ENCODE results near the gene PPAN.
A peak's percentile ranks its signal among the peaks of the same experiment; 100 is the strongest.

The PPAN gene

DNA sequence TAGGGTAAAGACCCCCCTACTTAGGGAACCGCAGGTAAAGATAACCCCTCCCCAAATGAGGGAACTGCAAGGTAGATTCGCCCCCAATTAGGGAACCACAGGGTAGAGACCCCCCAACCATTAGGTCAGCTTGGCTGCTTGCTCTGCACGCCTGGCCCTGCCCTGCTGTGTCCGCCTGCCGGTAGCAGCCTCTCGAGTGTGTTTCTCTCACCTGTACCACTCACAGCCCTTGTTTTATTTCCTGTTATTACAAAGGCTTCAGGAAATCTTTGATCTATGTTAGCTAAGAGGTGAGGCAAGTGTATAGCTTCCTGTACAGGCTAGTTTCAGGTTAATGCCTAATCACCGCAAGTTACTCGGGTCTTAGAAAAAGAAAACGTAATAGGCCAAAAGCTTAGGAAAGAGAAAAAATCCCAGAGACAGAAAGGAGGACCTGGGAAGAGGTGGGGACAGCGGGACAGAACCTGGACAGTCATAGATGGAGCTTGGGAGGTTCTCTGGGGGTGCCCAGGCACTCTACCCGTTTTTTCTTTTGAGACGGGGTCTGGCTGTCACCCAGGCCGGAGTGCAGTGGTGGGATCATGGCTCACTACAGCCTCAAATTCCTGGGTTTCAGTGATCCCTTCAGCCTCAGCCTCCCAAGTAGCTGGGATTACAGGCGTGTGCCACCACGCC lies 36.7 kb downstream of the PPAN start:
- peak; percentile 88 for DNase-seq

DNA sequence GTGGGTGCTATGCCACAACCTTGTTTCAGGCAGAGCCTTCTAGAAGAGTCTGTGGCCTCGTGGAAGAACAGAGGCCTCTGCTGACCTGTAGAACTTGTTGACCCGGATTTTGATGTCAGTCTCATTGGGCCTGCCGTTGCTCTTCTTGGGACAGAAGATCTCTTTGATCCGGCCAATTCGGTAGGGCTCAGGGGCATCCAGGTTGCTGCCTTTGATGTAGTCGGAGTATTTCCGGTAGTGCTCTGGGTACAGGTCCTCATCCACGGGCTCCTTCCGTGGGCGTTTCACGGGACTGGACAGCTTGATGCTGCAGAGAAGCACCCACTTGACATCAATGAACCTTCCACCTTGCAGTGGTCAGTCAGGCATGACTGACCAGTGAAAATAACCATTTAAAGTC lies 37.5 kb downstream of the PPAN start:
- peak; percentile 39 for DNase-seq

DNA sequence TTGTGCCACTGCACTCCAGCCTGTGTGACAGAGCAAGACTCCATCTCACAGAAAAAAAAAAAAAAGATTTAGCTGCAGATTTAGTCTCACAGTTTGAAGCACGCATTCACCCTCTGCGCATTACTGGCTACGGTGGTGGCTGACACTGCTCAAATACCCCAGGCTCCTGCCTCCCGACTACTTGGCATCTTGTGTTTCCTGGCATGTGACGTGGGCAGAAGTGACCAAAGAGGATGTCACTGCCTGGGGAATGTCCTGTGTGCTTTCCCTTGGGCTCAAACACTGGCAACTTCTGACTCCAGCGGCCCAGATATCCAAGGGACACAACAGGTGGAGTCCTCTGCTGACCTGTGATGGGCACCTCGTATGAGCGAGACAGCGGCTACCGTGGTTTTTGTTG lies 38.2 kb downstream of the PPAN start:
- DNase-seq, result peak; percentile 29

DNA sequence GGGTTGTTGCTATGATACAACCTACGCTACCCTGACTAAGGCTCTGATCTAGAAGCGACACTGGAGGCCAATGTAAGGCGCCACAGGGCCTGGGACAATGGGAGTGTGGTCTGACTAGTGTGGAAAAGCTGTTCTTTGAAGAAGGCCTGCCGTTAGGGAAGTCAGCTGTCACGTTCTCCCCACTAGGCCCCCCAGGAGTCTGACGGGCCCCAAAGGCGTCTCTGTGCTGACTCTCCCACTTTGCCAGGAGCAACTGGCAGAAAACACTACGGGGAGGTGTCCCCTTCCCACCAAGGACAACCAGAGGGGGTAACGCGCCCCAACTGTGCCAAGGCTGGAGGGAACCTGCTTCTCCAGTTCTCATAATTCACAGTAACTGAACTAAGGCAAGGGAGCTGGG lies 38.9 kb downstream of the PPAN start:
- DNase-seq, result peak; percentile 27

DNA sequence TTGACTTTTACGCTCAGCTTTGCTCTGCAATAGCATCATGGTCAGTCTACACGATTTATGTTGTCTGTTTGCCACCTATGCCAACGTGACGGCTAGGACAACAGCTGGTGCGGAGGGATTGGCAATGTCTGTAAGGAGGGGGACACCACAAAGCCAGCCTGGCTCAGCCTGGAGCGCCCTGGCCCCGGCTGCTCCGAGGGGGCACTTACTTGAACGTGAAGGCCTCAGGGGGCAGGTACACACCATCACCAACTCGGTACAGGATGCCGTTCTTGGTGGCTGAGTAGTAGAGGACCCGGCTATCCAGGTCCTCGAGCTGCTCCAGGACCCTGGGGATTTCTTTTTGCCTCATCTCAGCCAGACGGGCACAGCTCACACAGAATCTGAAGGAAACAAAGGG lies 40.0 kb downstream of the PPAN start:
- DNase-seq, result no peak

DNA sequence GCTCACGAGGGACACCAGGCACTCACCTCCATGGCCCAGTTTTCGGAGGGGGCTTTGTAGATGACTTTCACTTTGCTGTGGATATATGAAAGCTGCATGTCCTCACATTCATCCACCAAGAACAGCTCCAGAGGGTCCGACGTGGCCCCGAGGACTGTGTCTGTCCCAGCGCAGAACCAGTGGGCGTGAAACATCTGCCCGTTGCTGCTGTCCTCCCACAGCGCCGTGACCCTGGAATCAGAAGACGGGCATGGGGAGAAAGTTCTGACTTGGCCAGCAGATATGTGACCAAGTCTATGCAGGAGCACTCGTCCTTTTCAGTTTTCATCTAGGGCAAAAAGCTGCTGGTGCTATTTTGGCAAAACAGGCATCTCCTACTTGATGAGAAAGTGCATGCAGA lies 43.3 kb downstream of the PPAN start:
- no peak for DNase-seq

DNA sequence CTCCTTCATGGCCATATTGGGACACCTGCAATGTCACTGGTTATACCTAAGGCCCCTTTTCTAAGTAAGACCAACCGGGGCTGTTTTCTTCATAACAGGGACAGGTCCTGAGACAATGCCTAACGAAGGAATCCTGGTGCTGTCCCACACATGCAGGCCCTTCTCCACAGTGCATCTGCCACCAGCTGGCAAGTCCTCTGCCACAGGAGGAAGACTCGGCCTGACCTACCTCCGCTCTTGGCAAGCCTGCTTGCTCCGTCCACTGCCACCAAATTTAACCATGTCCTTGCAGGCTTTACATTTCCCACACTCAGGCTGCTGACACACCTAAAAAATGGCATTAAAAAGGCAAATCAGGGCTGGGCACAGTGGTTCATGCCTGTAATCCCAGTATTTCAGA lies 45.4 kb downstream of the PPAN start:
- no peak for DNase-seq

DNA sequence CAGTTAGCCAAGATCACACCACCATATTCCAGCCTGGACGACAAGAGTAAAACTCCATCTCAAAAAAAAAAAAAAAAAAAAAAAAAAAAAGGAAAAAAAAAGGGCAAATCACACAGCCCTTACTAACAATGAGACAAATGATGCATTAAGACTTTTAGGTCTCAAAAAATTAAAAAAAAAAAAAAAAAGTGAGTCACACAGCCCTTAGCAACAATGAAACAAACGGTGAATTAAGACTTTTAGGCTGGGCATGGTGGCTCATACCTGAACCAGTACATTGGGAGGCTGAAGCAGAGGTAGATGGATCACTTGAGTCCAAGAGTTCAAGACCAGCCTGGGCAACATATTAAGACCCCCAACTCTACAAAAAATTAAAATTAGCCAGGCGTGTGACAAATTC lies 45.9 kb downstream of the PPAN start:
- DNase-seq, result no peak

DNA sequence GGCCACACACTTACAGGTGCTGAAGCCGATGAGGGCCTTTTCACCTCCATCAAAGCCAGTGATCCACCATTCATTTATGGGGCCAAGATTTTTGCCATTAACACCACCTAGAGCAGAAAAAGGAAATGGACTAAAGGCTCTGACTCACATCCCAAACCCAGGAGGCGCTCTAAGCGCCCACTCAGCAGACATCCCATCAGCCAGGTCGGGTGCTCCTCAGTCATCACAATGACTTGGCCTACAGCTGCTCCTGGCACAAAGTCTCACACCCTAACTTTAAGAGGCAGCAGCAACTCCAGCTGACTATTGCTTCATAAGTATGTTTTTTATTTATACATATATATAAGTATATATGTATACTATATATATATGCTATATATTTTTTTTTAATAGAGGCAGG lies 49.7 kb downstream of the PPAN start:
- DNase-seq, result no peak

DNA sequence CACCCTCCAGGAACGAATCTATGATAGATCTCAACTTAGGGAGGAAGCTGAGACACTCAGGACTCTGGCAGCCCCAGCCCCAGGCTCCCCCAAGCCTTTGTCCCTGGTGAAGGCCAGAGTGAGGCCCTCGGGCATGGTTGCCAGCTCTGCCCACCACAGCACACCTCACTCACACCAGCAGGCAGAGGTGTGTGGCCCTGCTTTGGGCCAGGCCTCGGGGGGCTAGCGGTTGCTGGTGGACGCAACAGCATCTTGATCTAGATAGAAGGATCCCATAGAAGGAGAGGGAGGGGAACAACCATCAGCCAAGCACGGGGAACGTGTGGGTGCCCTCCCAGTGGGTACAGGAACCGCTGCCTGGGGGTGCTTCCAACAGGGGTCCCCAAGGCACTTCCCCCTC lies 51.9 kb downstream of the PPAN start:
- DNase-seq, result no peak

DNA sequence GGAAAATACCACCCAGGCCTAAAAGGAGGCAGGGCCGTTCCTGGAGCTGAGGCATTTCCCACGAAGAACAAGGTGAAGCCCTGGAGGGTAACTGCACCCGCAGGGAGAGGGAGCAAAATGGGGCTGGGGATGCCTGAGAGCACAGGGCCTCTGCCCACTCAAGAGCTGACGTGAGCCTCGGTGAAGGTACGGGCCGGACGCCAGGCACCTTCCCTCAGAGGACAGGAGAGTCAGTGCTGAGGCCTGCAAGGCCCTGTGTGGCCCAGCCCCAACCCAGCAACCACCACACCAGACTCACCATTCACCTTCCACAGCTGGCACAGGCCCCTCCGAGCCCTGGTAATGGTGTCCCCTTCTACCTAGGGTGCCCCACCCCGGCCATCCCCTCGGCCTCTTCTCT lies 52.3 kb downstream of the PPAN start:
- no peak for DNase-seq

DNA sequence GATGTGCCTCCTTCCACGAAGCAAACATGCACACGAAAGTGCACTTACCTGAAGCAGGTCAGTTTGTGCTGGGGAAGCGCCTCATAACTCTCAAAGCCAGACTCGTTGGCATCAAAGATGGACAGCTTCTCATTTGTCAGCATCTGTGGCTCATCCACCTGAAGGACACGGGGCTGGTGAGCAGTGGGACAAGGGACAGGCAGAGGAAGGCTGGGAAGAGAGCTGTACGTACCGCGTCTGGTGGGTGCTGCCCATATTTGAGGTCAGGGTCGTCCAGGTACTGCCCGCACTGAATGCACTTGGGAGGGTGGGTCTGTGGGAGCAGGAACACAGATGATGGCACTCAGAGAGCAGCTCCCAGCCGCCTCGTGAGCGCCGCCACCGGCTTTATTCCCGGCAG lies 53.4 kb downstream of the PPAN start:
- DNase-seq, result no peak

Measured in CD4-positive, alpha-beta T cell treated with Interleukin-17A for 1 hour (primary cell).